GM12873 (cell line): ENCODE results near the gene SRGAP1.

Source experiments
- CTCF ChIP-seq: IDR thresholded peaks from 2 replicates; pipeline ENCODE4 v1.5.1; 2012; ENCODE audit warnings: low read depth, mild to moderate bottlenecking, moderate library complexity, low read length, control low read depth; ENCODE audit not compliant: insufficient read depth; ENCODE audit errors: missing control alignments

The SRGAP1 gene

DNA sequence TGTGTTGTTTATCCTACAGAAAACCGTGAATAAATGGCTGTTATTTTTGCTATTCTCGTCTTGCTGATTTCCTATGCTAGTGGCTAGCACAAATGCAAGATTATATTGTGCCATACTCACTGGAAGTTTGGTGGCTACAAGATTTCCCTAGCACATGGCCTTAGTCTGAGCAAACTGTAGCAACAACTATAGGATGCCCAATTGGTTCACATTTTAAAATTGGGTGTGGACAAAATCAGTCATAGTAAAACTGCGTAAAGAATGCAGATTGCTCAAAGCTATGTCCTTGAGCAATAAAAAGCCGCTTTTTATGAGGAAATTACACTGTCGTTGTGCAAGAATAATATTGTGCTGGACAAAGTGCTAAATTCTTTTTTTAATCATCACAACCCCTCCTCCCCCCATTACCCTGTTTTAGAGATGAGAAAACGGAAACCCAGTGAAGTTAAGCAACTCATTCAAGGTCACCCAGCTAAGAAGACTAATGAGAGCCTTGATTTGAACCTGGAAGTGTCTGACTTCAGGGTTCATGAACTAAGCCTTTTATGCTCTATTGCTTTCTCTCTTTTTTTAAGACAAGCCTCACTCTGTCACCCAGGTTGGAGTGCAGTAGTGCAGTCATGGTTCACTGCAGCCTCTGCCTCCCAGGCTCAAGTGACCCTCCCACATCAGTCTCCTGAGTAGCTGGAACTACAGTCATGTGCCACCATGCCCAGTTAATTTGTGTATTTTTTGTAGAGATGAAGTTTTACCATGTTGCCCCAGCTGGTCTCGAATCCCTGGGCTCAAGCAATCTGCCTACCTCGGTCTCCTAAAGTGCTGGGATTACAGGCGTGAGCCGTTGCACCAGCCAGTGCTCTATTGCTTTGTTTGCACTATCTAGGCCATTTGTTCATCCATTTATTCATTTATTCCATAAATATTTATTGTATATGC, 73.6 kb downstream of the SRGAP1 start:
- TF ChIP-seq CTCF, result no peak

DNA sequence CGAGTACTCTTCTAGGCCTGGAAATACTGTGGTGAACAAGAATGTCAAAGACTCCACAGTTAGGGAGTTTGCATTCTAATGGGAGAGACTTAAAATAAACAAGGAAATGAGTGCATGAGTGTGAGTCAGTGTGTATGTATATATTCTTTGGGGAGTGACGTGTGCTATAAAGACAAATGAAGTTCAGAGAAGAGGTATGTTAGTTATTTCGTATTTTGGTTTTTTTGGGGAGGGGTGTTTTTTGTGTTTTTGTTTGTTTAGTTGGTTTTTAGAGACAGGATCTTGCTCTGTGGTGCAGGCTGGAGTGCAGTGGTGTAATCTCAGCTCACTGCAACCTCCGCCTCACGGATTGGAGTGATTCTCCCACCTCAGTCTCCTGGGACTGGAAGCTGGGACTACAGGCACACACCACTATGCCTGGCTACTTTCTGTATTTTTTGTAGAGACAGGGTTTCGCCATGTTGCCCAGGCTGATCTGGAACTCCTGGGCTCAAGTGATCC, 74.3 kb downstream of the SRGAP1 start:
- TF ChIP-seq CTCF, result no peak

DNA sequence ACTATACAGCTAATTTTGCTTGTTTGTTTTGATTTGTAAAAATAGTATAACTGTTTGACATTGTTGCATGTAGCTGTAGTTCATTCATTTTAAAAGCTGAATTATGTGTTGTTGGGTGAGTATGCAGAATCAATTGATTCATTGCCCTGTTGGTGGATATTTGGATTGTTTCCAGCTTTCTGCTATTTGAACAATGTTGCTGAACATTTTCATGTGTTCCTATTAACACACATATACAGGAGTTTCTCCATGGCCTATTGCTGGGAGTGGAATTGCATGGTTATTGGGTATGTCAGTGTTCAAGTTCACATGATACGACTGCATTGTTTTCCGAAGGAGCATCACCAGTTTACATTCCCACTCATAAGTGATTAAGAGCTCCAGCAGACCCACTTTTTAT, 75.3 kb downstream of the SRGAP1 start:
- TF ChIP-seq CTCF, result no peak

- TF ChIP-seq CTCF, result no peak
These were observed 76.7 kb downstream of the SRGAP1 start for GRCh38 chr12:63921157-63921556.

DNA sequence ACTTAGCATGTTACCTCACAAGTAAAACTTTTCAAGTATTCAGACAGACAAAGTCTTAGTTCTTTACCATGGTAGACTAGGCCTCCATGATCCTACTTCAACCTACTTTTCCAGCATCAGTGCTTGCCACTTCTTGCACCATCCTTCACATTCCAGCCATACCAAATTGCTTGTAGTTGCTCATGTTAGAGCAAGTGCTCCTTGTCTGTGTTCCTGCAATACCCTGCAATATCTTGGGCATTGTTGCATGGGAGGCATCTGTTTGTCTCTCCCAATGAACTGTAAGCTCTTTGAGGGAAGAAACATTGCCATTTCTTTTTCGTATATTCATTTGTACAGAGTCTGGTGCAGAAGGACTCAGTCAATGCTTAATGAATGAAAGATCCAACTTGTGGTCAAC, 78.0 kb downstream of the SRGAP1 start:
- no peak for TF ChIP-seq CTCF

GRCh38 chr12:63924781-63925180, 80.3 kb downstream of the SRGAP1 start:
- TF ChIP-seq CTCF, result no peak

DNA sequence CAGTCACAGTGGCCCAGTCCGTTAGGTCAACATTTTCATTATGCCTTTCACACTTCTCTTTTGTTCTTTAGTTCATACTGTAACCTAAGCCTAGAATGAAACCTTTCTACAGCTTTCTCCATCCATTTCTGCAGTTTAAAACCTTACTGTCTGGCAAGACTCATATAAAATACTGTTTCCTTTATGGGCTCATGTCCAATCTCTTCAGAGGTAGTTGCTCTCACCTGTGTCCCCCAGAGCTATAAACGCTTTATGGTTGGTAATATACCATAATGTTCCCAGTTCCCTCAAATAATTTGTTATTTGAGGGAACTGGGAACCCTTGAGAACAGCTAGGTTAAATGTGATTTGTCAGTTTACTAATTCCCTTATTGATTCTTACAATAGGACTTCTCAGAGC, 83.0 kb downstream of the SRGAP1 start:
- no peak for TF ChIP-seq CTCF
